NCI-H187 (cell line): ENCODE measurements around the gene PTPRM.
"Not testable (repeated sequence)": the region's sequence is repeated elsewhere in the genome, so short reads cannot be mapped to it uniquely, and the experiment has no call there.

Experiments used
- DNase-seq, 2 experiments: peaks; one replicate each; lab custom pipeline; 2025; lab: John Stamatoyannopoulos, UW

PTPRM gene

DNA sequence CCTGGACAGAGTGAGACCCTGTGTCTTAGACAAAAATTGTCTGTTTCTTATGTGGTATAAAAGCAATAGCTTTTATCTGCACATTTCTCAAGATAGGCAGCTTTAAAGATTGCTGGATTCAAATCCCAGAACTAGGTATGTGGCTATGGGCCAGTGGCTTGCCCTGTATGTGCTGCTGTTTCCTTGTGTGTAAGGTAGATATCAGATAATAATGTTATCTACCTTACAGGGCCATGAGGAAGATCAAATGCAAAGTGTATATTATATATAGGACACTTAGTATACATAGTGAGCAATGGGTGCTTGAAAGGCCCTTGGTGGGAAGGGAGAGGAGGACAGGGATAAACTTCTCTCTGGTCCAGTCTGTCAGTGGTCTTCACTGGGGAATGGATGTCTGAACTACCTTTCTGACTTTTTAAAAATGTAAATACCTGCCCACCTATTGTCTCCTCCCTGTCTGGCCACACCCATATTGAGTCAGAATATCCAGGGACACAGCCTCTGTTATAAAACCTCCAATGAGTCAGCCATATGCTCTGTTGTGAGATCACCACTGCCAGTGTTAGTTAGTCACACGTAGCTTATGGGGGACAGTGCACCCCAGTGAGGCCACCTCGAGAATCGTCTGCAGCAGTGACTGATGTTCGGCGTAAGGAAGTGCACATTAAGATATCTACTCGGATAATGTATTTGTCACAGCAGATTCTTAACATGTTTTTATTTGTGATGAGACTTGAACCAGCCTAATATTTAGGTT lies 383.4 kb downstream of the PTPRM start:
- DNase-seq = no peak

DNA sequence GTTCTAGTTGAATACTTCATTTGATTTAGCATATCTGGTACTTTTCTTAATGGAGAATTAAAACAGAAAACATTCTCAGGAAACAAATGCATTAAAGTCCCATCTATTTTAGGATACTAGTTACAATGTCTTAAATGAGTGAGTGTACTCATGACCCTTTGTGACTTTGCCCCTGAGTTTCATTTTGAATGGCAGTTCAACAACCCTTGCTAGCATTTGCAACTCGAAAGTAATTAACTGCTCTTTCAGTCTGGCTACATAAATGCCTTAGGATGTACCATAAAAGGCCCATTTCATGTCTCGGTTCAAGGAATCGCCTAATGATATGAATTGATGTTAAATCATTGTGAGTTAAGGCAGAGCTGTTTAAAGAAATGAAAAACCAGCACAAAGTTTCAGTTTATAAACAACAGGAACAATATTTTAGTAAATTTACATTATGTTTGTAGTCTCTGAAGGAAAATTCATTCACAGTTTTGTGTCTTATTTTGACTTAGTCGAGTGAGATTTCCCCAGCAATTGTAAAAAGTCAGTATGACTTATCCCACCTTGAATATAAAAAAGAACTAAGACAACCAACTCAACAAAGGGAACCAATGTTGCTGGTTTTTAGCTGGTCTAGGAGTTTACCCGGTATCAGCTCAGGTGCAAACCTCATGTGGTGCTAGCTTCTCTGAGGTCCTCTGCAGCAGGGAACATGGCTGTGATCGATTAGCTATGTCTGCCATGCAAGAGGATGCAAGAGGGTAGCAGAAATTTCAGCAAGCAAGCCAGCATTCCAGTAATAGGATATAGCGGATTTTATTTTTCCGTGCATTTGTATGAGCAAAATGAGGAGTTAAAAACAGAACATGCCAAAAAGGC lies 386.2 kb downstream of the PTPRM start:
- no peak for DNase-seq

DNA sequence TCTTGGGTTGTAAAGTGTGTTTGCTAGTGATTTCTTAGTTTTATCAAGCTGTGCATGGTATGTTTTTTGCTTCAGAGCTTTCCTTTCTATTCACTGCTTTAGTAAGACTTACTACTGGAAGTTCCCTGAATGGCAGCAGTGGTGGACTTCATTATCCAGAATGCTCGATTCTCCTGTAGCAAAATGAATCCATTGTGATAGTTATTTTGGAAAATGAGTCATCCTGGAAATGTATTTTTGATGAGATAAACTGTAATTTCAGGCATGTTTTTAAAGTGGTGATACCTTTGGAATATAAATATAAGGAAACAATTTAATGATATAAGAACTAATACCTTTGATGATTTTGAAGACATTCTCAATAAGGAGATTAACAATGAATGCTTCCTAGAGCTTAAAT lies 387.1 kb downstream of the PTPRM start:
- DNase-seq = no peak

DNA sequence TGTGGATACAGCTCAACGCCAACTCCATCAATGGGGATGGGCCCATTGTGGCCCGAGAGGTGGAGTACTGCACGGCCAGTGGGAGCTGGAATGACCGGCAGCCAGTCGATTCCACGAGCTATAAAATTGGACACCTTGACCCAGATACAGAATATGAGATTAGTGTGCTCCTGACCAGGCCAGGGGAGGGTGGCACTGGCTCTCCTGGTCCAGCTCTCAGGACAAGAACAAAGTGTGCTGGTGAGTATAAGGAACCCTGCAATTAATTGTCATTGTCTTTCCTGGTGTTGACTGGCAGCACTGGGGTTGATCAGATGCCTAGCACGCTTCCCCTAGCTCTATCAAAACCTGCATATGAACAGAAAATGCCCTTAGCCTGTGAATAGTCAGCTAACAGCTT lies 388.1 kb downstream of the PTPRM start:
- DNase-seq = no peak

DNA sequence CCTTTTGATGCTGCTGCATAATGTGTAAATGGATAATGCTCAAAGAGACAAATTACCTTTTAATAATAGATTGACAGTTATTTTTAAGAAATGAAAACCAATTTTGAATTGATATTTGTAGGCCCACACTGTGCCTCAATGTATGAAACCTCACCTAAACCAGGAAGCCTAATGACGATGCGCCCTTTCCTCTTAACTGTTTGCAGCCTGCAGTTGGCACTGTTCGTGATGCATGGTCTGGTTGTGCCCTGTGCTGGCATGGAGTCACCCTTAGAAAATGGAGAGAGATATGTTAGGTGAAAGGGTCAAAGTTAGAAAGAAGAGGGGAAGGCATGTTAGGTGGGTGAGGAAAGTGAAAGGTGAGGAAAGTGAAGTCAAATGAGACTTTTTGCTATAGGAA lies 390.2 kb downstream of the PTPRM start:
- DNase-seq = no peak

DNA sequence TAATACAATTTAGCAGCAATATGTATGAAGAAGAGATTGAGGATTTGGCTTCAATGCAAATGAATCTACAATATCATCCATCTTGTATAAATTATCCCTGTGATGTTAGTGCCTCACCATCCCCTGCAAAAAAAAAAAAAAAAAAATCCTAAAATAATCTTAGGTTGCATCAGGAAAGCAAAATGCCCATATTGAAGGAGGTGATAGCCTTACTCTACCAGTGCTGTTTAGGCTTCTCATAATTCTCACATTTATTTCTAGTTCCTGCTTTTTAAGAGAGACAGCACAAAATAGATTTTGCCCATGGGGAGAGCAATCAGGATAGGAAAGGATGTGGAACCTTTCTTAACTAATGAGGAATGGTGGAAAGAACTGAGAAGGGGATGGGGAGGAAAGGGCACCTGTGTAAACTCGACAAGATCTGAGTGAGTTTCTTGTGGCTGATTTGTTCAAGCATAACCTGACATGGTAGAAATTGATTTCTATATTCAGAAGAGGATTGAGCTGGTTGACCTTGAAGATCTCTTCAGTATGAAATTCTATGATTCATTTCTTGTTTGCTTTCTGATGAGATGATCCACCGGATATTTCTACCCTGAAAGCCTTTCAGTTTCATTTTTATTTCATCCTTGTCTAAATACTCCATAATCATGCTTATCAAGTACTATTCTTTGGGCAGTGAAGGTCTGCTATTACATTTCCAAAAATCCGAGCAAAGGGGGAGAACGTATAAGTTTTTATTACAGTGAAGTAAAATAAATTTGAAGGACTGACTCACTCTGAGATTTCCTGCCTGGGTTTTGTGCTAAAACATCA lies 391.2 kb downstream of the PTPRM start:
- no peak for DNase-seq

DNA sequence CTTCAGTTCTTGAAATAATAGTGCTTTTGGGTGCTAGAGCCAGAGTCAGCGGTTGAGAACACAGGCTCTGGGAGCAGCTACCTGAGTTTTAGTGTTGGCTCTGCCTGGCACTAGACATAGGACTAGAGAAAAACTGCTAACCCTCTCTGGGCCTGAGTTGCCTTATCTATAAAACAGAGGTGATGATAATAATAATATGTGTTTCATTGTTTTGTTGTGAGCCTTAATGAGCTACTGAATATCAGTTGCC lies 391.7 kb downstream of the PTPRM start:
- DNase-seq = no peak

DNA sequence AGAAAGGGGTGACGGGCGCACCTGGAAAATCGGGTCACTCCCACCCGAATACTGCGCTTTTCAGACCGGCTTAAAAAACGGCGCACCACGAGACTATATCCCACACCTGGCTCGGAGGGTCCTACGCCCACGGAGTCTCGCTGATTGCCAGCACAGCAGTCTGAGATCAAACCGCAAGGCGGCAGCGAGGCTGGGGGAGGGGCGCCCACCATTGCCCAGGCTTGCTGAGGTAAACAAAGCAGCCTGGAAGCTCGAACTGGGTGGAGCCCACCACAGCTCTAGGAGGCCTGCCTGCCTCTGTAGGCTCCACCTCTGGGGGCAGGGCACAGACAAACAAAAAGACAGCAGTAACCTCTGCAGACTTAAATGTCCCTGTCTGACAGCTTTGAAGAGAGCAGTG lies 399.6 kb downstream of the PTPRM start:
- DNase-seq = not testable (repeated sequence)

DNA sequence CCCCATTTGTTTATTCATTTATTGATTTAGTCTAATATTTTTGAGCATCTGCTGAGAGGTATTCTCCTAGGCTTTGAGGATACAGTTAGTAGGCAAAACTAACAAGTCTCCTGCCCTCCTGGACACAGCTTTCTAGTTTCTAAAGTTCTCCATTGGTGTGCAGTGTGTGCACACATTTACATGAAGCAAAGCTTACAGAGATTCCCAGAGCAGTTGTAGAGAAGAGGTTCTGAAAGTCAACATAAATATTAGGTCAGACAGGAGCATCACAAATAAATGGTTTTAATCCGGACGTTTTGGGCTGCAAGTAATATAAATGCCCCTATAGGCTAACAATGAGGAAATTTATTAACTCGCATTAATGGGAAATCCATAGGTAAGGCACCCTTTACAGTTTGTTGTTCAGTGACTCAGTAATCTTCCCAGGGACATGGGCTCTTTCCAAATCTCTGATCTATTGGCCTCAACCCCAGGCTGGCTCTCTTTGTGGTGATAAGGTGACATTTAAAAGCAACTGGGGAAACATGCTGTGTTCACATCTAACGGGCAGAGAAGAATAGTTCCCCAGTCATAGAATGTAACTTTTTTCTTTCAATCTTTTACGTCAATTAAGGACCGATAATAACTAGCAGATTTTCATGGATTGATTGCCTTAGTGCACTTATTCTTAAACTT lies 407.2 kb downstream of the PTPRM start:
- no peak for DNase-seq

DNA sequence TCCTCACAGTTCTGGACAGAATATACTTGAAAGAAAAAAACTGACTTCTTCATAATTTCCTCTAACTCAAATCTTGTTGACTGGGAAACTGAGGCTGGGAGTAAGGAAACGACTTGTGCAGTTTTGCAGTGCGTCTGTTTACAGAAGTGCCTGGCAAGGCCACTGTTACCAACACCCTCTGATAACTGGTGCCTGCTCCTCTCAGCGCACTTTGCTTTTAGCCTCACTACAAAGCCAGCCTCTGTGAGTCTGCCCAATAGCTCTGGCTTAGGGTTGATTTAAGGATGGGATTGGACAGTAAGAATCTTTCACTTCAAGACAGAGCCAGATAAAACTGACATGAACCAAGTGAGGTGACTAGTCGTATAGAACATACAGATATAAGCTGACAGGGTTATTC lies 410.8 kb downstream of the PTPRM start:
- DNase-seq = no peak

DNA sequence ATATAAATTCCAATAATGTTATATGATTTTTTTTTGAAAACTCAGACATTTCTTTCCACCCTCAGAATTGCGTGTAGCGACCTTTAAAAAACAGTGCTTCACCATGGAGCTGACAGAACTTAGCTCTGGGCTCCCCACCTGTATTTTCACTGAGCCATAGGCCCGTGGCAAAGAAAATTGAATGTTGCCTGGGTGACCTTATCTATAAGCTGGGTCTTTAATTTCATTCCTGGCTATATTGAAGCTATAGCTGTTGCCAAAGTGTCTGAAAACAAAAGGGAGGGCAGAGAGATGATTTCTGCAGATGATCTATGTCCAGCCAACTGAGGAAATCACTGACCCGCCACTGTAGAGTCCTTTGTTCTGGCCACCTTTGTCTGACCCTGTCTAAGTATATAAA lies 411.7 kb downstream of the PTPRM start:
- DNase-seq = no peak

DNA sequence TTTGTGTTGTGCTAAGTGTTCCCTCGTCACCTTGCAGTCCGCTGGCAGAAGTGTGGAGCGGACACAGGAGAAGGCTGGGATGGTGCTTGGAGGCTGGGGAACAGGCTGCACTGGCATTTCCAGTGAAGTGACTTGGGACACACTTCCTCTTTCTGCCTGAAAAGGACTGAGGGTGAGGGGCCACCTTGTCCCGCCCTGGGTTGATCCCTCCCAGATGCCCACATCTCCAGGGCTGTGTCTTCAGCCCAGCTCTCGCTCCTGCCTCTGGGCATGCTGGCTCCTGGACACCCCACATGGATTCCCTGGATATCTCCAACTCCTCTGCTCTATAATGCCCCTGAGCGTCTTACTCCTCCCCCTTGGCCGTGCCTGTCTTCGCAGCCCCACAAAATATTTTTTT lies 412.6 kb downstream of the PTPRM start:
- DNase-seq = no peak

DNA sequence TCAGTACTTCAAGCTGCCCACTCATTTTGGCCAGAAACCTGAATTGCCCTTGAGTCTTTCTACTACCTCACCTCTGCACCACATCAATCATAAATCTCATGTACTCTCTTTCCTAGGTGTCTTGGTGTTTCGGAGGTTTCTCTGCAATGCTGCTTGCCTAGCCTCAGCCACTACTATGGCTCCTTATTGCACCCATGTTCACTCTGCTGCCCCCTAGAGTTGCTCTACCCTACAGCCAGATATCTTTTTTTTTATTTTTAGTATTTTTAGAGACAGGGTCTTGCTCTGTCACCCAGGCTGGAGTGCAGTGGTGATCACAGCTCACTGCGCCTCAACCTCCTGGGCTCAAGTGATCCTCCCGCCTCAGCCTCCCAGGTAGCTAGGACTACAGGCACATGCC lies 413.0 kb downstream of the PTPRM start:
- no peak for DNase-seq

DNA sequence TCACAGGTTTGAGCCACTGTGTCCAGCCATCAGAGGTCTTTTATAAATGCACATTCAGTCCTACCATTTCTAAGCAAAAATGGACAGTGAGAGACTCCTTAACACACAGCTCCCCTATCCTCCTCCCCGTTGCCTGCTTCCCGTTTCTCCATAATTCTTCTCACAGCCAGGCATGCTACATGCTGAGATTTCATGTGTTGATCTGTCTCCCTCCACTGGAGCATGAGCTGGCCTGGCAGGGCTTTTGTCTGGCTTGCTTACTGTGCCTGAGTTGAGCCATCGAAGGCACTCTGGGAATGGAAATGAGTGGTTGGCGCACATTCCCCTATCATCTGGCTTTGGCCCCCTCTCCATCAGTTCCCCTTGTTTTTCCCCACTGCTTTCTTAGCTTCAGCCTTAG lies 413.5 kb downstream of the PTPRM start:
- DNase-seq = no peak

DNA sequence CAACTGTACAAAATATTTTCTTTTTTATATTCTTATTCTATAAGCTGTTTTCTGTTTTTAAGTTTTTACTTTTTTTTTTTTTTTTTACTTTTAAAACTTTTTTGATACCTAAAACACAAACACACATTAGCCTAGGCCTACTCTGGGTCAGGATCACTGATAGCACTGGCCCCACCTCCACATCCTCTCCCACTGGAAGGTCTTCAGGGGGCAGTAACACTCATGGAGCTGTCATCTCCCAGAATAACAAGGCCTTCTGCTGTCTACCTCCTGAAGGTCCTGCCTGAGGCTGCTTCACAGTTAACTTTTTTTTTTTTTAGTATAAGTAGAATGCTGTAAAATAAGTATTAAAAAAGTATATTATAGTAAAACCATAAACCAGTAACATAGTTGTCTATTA lies 415.1 kb downstream of the PTPRM start:
- no peak for DNase-seq

DNA sequence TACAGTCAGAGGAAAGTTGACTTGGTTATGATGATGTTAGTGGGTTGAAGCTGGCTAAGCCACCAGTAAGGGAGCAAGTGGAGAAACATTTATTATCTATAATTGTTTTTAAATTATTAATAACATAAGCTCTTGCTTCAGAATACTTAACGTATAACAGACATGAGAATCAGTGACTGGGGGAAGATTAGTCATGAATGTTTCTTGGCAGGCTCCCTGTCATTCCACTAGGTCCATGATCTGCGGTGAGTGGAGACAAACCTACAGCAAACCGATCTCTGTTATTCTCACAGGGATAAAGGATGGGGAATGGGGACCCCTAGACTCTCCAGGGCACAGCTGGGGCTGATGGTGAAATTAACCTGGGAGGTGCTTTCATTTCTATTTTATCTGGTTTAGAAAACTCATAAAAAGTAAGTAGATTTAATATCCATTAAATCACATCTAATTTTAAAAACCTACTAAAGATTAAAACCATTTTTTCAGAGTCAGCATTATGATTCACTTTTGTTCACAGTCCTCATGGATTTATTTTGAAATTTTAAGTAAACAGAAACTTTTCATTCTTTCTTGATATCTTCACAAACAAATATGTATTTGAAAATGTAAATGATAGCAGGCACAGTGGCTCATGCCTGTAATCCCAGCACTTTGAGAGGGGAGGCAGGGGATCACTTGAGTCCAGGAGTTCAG lies 420.3 kb downstream of the PTPRM start:
- no peak for DNase-seq

DNA sequence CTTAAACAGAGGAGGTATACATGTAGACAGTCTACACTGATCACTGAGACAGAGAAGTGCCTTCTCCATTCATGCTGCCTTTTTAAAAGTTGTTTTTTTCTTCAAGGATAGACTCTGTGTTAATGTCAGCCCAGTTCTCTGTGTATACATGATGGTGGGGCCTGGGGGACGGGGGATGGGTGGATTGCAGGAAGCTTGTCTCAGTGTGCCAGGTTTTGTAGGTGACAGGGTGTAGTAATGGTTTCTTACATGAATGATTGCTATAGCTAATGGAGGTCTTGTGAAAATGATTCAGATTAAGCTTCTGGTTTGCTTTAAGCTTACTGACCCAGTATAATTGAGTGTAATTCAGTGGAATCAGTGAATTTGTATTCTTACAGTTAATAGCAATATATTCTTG lies 423.6 kb downstream of the PTPRM start:
- DNase-seq = no peak

DNA sequence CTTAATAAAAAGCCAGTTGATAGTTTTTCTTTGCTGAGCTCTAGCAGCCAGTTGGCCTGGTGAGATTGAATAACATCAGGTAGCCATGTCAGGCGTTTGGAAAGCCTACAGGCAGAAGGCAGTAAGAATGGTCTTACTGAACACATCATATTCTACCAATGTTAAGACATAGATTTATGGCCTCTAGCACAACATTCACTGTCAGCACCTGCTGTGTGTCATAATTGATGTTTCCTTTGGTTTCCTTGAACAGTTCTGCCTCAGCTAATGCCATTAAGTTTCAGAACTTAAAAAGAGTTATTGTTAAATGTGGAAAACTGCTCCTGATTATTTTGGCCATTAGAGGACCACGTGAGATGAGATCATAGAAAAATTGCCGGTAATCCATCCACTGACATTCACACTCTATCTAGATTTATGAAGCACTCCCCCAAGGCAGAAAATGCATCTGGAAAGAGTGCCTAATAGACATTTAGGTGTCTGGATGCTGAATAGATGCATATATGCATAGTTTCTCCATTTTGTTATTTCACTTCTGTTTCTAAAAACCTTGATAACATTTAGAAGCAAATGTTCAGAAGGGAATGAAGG lies 434.7 kb downstream of the PTPRM start:
- no peak for DNase-seq

DNA sequence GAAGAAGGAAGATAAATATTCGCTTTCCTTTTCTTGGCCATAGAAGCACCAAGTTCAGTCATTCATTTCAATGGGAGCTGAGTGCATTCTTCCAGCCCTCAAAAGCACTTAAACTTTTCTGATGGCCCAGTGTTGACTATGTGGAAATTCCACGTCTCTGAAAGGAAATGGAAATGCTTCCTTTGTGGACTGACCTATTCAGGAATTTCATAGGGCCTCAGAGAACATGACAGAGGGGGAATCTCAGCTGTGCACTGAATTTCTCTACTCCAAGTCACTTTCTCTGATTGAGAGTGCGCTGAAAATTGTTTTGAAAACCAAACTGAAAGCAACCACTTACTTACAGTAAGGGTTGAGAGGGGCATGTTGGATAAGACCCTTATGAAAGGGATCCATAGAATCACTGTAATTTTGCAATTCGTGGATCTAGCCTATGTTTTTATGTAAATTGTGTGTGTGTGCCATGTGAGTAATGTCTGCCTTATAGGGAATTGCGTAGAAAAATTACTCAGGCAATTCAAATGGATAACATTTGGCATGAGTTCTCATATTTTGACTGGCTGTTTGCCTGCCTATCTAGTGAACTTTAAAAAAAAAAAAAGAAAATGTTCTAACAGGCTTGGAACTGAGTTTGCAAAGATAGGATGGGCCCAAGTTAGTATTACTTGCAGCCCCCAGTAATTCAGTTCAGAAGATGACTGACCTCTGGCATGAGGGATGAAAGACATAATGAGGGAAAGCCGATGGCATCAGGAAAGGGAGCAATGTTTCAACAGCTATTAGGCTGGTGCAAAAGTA lies 437.0 kb downstream of the PTPRM start:
- DNase-seq = no peak

DNA sequence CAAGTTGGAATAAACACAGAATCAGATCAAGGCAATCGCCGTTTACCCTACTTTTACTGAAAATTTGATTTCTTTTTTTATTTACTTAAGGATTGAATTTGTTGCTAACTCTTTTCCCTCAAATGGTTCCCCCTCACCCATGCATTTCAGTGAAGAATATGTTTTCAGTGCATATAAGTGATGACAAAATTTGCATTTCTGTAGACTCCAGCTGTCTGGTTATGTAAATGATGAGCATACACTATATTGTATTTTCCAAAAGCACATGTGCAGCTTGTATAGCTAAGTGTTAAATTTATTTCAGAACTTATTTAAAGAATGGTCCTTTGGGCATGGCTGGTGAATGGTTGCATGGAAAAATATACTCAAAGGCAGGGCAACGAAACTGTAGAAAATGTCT lies 437.7 kb downstream of the PTPRM start:
- DNase-seq = no peak
